Cardiac muscle cell (in vitro differentiated cells and primary cell): Measurements from ENCODE around the gene PPA2. TPM values are rescaled to one million over a fixed set of nuclear protein-coding genes. Genes with fewer than 3 reads are reported as not detected.

Experiments
- DNase-seq, 2 donors: peaks; one replicate each; pipeline versions ENCODE4 v3.0.0 to v3.0.0-alpha.2; 2010 to 2017; ENCODE audit warnings: low read depth in 1 of 2, low spot score in 1 of 2
- H3K27ac ChIP-seq: fragments of 200-600 bp; sonication (generic); 2 replicates; pipeline ENCODE4 v1.5.1; 2016
- H3K27me3 ChIP-seq: fragments of 200-600 bp; sonication (generic); 2 replicates; pipeline ENCODE4 v1.6.0; 2016; ENCODE audit warnings: control low read depth
- H3K36me3 ChIP-seq: fragments of 200-600 bp; sonication (generic); 2 replicates; pipeline ENCODE4 v1.5.1; 2016; ENCODE audit warnings: control low read depth
- H3K4me1 ChIP-seq: fragments of 200-600 bp; sonication (generic); 2 replicates; pipeline ENCODE4 v1.8.1; 2017; ENCODE audit warnings: low read depth, mild to moderate bottlenecking, mixed run types
- H3K4me3 ChIP-seq: fragments of 200-600 bp; sonication (generic); 2 replicates; pipeline ENCODE4 v1.5.1; 2016; ENCODE audit warnings: mild to moderate bottlenecking
- H3K9me3 ChIP-seq: fragments of 200-600 bp; sonication (generic); 2 replicates; pipeline ENCODE4 v1.5.1; 2017; ENCODE audit warnings: low read depth, mild to moderate bottlenecking, control low read depth
- CTCF ChIP-seq: IDR thresholded peaks from 2 replicates; pipeline ENCODE4 v1.5.1; 2012; ENCODE audit warnings: low read depth, mild to moderate bottlenecking, low read length
- polyA plus RNA-seq: library from polyadenylated mRNA; unstranded; fragments of >200 nt; fragmentation: Nextera tagmentation; extraction: Ambion mirVana; gene quantifications from 2 replicates; pipeline ENCODE4 v1.2.1, GENCODE V29; 2016
- total RNA-seq: library from RNA; depleted of rRNA; stranded (reverse); fragments of >200 nt; gene quantifications from 2 replicates; pipeline ENCODE4 v1.2.3, GENCODE V29; 2016

The PPA2 gene
- total and polyA plus RNA-seq, 2 experiments from 2014 or later = 97.6 to 130 TPM

- peak in 1 of 2 donors; percentile 91 for DNase-seq
- H3K4me1 ChIP-seq = peaks cover 13% of the 10 kb centered on the region
- no peaks in the 10 kb centered on the region for H3K9me3 ChIP-seq
- peaks cover 22% of the 10 kb centered on the region for H3K27me3 ChIP-seq
- no peak overlapping the region for H3K27ac ChIP-seq
- H3K4me3 ChIP-seq = peak overlapping the region; percentile 66
- no peaks in the 10 kb centered on the region for H3K36me3 ChIP-seq
- TF ChIP-seq CTCF = peak; percentile 90
Observed at GRCh38 chr4:105474099-105474518, 247 bp upstream of the PPA2 start.

GRCh38 chr4:105472871-105473323 lies 965 bp downstream of the PPA2 start:
- H3K27ac ChIP-seq = peak overlapping the region; percentile 93
- peak overlapping the region; percentile 66 for H3K4me3 ChIP-seq
- no peak for TF ChIP-seq CTCF
- H3K9me3 ChIP-seq = no peaks in the 10 kb centered on the region
- peaks cover 10% of the 10 kb centered on the region for H3K27me3 ChIP-seq
- H3K4me1 ChIP-seq = peaks cover 13% of the 10 kb centered on the region
- DNase-seq = no peak
- no peaks in the 10 kb centered on the region for H3K36me3 ChIP-seq

GRCh38 chr4:105471566-105472176 lies 2.2 kb downstream of the PPA2 start:
- TF ChIP-seq CTCF = peak; percentile 68
- peak overlapping the region; percentile 93 for H3K27ac ChIP-seq
- H3K36me3 ChIP-seq = peaks cover 2% of the 10 kb centered on the region
- DNase-seq = peak; percentile 73 to 83
- peak overlapping the region; percentile 66 for H3K4me3 ChIP-seq
- H3K9me3 ChIP-seq = no peaks in the 10 kb centered on the region
- peaks cover 10% of the 10 kb centered on the region for H3K27me3 ChIP-seq
- H3K4me1 ChIP-seq = peaks cover 13% of the 10 kb centered on the region

- no peak for TF ChIP-seq CTCF
- peaks cover 13% of the 10 kb centered on the region for H3K4me1 ChIP-seq
- peaks cover 2% of the 10 kb centered on the region for H3K36me3 ChIP-seq
- DNase-seq = no peak
- H3K27me3 ChIP-seq = peaks cover 5% of the 10 kb centered on the region
- H3K9me3 ChIP-seq = no peaks in the 10 kb centered on the region
- no peak overlapping the region for H3K4me3 ChIP-seq
- H3K27ac ChIP-seq = no peak overlapping the region
Observed at GRCh38 chr4:105470766-105471165, 3.1 kb downstream of the PPA2 start.

GRCh38 chr4:105469736-105470135 lies 4.1 kb downstream of the PPA2 start:
- H3K27ac ChIP-seq = no peak overlapping the region
- no peak for TF ChIP-seq CTCF
- H3K36me3 ChIP-seq = peaks cover 2% of the 10 kb centered on the region
- no peak for DNase-seq
- H3K4me1 ChIP-seq = peaks cover 13% of the 10 kb centered on the region
- no peaks in the 10 kb centered on the region for H3K9me3 ChIP-seq
- H3K27me3 ChIP-seq = no peaks in the 10 kb centered on the region
- no peak overlapping the region for H3K4me3 ChIP-seq
